ENCODE results near the gene SLC44A2.

Gene SLC44A2

GRCh38 chr19:10620786-10621185, 4.6 kb upstream of the SLC44A2 start:
- Histone ChIP-seq H3K4me3 (ENCODE audit: insufficient read depth, low read length, poor library complexity, severe bottlenecking) (no peak overlapping the region), H3K36me3 (ENCODE audit: low read length) (no peaks in the 10 kb centered on the region), H3K27ac (ENCODE audit: low read depth, low read length) (no peak overlapping the region), H3F3A (ENCODE audit: insufficient read depth) (no peaks in the 10 kb centered on the region), H3K9me2 (replicated peaks; ENCODE audit: insufficient read depth, low read length) (no peaks in the 10 kb centered on the region), H3K9me3 (ENCODE audit: insufficient read depth, low read length) (no peaks in the 10 kb centered on the region), H3K9ac (ENCODE audit: low read length) (no peak overlapping the region), H4K20me1 (ENCODE audit: low read depth, low read length) (no peaks in the 10 kb centered on the region), H3K27me3 (ENCODE audit: low read length) (no peaks in the 10 kb centered on the region), H3K4me2 (ENCODE audit: low read depth, low read length, poor library complexity, severe bottlenecking) (no peak overlapping the region), H3K79me2 (ENCODE audit: insufficient read depth, low read length) (no peaks in the 10 kb centered on the region; the same call in 1 of the 2 replicates), H2AFZ (ENCODE audit: low read depth, low read length, severe bottlenecking) (no peak overlapping the region)
- TF ChIP-seq CTCF (IDR thresholded peaks at IDR 0.05; ENCODE audit: insufficient read depth, low read length, poor library complexity, severe bottlenecking) (no peak), EZH2phosphoT487 (conservative IDR thresholded peaks at IDR 0.05; ENCODE audit: low read length) (no peak)

GRCh38 chr19:10621966-10622365, 3.4 kb upstream of the SLC44A2 start:
- H3F3A ChIP-seq (ENCODE audit: insufficient read depth) = no peaks in the 10 kb centered on the region
- TF ChIP-seq CTCF (IDR thresholded peaks at IDR 0.05; ENCODE audit: insufficient read depth, low read length, poor library complexity, severe bottlenecking) (no peak), EZH2phosphoT487 (conservative IDR thresholded peaks at IDR 0.05; ENCODE audit: low read length) (no peak)

GRCh38 chr19:10624585-10624984, 768 bp upstream of the SLC44A2 start:
- H3K79me2 ChIP-seq (ENCODE audit: insufficient read depth, low read length) = no peaks in the 10 kb centered on the region
- no peak for TF ChIP-seq EZH2phosphoT487 (conservative IDR thresholded peaks at IDR 0.05; ENCODE audit: low read length)
- TF ChIP-seq CTCF (IDR thresholded peaks at IDR 0.05; ENCODE audit: insufficient read depth, low read length, poor library complexity, severe bottlenecking) = no peak

More at GRCh38 chr19:10621966-10622365, 3.4 kb upstream of the SLC44A2 start:
- no peaks in the 10 kb centered on the region for H3K27me3 ChIP-seq (ENCODE audit: low read length)
- H4K20me1 ChIP-seq (ENCODE audit: low read depth, low read length) = no peaks in the 10 kb centered on the region
- no peak overlapping the region for H3K4me3 ChIP-seq (ENCODE audit: insufficient read depth, low read length, poor library complexity, severe bottlenecking)
- no peak overlapping the region for H3K9ac ChIP-seq (ENCODE audit: low read length)
- no peaks in the 10 kb centered on the region for H3K9me2 ChIP-seq (replicated peaks; ENCODE audit: insufficient read depth, low read length)
- H3K4me2 ChIP-seq (ENCODE audit: low read depth, low read length, poor library complexity, severe bottlenecking) = no peak overlapping the region
- no peaks in the 10 kb centered on the region for H3K9me3 ChIP-seq (ENCODE audit: insufficient read depth, low read length)
- H3K36me3 ChIP-seq (ENCODE audit: low read length) = no peaks in the 10 kb centered on the region
- no peak overlapping the region for H3K27ac ChIP-seq (ENCODE audit: low read depth, low read length)
- no peaks in the 10 kb centered on the region for H3K79me2 ChIP-seq (ENCODE audit: insufficient read depth, low read length)
- no peak overlapping the region for H2AFZ ChIP-seq (ENCODE audit: low read depth, low read length, severe bottlenecking)

More at GRCh38 chr19:10624585-10624984, 768 bp upstream of the SLC44A2 start:
- Histone ChIP-seq H3K9me2 (replicated peaks; ENCODE audit: insufficient read depth, low read length) (no peaks in the 10 kb centered on the region), H3K9me3 (ENCODE audit: insufficient read depth, low read length) (no peaks in the 10 kb centered on the region), H3F3A (ENCODE audit: insufficient read depth) (no peaks in the 10 kb centered on the region), H3K4me2 (ENCODE audit: low read depth, low read length, poor library complexity, severe bottlenecking) (no peak overlapping the region), H4K20me1 (ENCODE audit: low read depth, low read length) (no peaks in the 10 kb centered on the region), H3K36me3 (ENCODE audit: low read length) (no peaks in the 10 kb centered on the region), H3K27ac (ENCODE audit: low read depth, low read length) (no peak overlapping the region), H3K4me3 (ENCODE audit: insufficient read depth, low read length, poor library complexity, severe bottlenecking) (no peak overlapping the region), H3K9ac (ENCODE audit: low read length) (no peak overlapping the region), H3K27me3 (ENCODE audit: low read length) (no peaks in the 10 kb centered on the region), H2AFZ (ENCODE audit: low read depth, low read length, severe bottlenecking) (no peak overlapping the region)

Measured in SU-DHL-6 (cell line).